Naive thymus-derived CD8-positive, alpha-beta T cell (primary cell): Measurements from ENCODE around the gene VCX. TPM values are rescaled to one million over a fixed set of nuclear protein-coding genes. Genes with fewer than 3 reads are reported as not detected.
"Not testable (repeated sequence)": the region's sequence is repeated elsewhere in the genome, so short reads cannot be mapped to it uniquely, and the experiment has no call there.

Source experiments
- ATAC-seq, 2 donors: fragments of 150-1000 bp; cut with Tn5 transposase in 1 of 2; sonication (Bioruptor Pico), chemical (Tn5 transposase) in 1 of 2; 1 replicate in 1 of 2; 2 replicates in 1 of 2; pipeline ENCODE4 v1.10.0; 2021; ENCODE audit warnings: mild to moderate bottlenecking in 2 of 2, moderate library complexity in 2 of 2
- POLR2A ChIA-PET: fragments of 350-600 bp; sonication (Branson Sonifier 250); formaldehyde crosslinking; loops from one replicate; lab custom pipeline; 2021; ENCODE audit warnings: antibody characterized with exemption; lab: Charles Lee
- DNase-seq, 10 donors: peaks; one replicate each; pipeline versions ENCODE4 v3.0.0 to v3.0.0-alpha.2; 2020 to 2022
- H3K27ac Mint-ChIP-seq, 10 donors: one replicate each; pipeline ENCODE4 v1.8.0; 2020 to 2022; ENCODE audit warnings: mild to moderate bottlenecking in 10 of 10, mixed read lengths in 10 of 10, moderate library complexity in 4 of 10, inconsistent platforms in 1 of 10
- H3K27me3 Mint-ChIP-seq, 5 donors: one replicate each; pipeline ENCODE4 v1.8.0; 2021 to 2022; ENCODE audit warnings: mixed read lengths in 5 of 5
- H3K36me3 Mint-ChIP-seq, 3 donors: one replicate each; pipeline ENCODE4 v1.8.0; 2020 to 2022; ENCODE audit warnings: mixed read lengths in 3 of 3, mild to moderate bottlenecking in 2 of 3, inconsistent platforms in 1 of 3
- H3K4me1 Mint-ChIP-seq, 4 donors: one replicate each; pipeline ENCODE4 v1.8.0; 2021 to 2022; ENCODE audit warnings: mixed read lengths in 4 of 4
- H3K4me3 Mint-ChIP-seq, 10 donors: one replicate each; pipeline ENCODE4 v1.8.0; 2020 to 2022; ENCODE audit warnings: mild to moderate bottlenecking in 10 of 10, mixed read lengths in 10 of 10, moderate library complexity in 6 of 10, inconsistent platforms in 1 of 10
- H3K9me3 Mint-ChIP-seq, 9 donors: one replicate each; pipeline ENCODE4 v1.8.0; 2020 to 2022; ENCODE audit warnings: mixed read lengths in 9 of 9, mild to moderate bottlenecking in 3 of 9, inconsistent platforms in 1 of 9, moderate library complexity in 1 of 9
- polyA plus RNA-seq, 3 donors: library from polyadenylated mRNA; unstranded; fragments of 300-500 nt; fragmentation: Illumina TruSeq; gene quantifications; one replicate each; pipeline ENCODE4 v1.2.3, GENCODE V29; 2021
- total RNA-seq, 8 experiments: library from RNA in 2 of 8; stranded (reverse) in 2 of 8; gene quantifications; one replicate each; pipeline ENCODE4 v1.2.3 and lab custom pipeline; 2021 to 2026

The VCX gene
- total RNA-seq (not detected), polyA plus RNA-seq (not detected), total RNA-seq (lab: John Stamatoyannopoulos, UW) (0 reads per million in 6 experiments)

- H3K4me3 Mint-ChIP-seq, H3K36me3 Mint-ChIP-seq, DNase-seq, H3K9me3 Mint-ChIP-seq, ATAC-seq, POLR2A ChIA-PET, H3K4me1 Mint-ChIP-seq, H3K27me3 Mint-ChIP-seq: not testable (repeated sequence)
- H3K27ac Mint-ChIP-seq = peak within 1 kb of the TSS in 1 of 10 donors; percentile 67
Measured at GRCh38 chrX:7842871-7843270, at the start of gene VCX. Gene VCX, plus strand, starts transcription at chrX:7843171. Its CDS starts 33 bp downstream, at chrX:7843204.

- no peak overlapping the region for H3K4me3 Mint-ChIP-seq
Measured at GRCh38 chrX:7798327-7798726, 44.6 kb upstream of the VCX start.

GRCh38 chrX:7801711-7802110 is 41.3 kb upstream of the VCX start:
- Mint-ChIP-seq H3K9me3 (peaks cover 0 to 12% (median 0%) of the 10 kb centered on the region in 9 donors), H3K4me3 (no peak overlapping the region), H3K27ac (no peak overlapping the region), H3K4me1 (no peaks in the 10 kb centered on the region), H3K36me3 (no peaks in the 10 kb centered on the region), H3K27me3 (peaks cover 0 to 7% (median 0%) of the 10 kb centered on the region in 5 donors)
- POLR2A ChIA-PET = no interaction called here
- ATAC-seq = no peak
- DNase-seq = no peak

More at GRCh38 chrX:7798327-7798726, 44.6 kb upstream of the VCX start:
- POLR2A ChIA-PET = no interaction called here
- DNase-seq (no peak), ATAC-seq (no peak)
- H3K9me3 Mint-ChIP-seq = peaks cover 0 to 12% (median 2%) of the 10 kb centered on the region in 9 donors
- H3K4me1 Mint-ChIP-seq = no peaks in the 10 kb centered on the region
- H3K36me3 Mint-ChIP-seq = no peaks in the 10 kb centered on the region
- H3K27ac Mint-ChIP-seq = no peak overlapping the region
- H3K27me3 Mint-ChIP-seq = peaks cover 0 to 7% (median 0%) of the 10 kb centered on the region in 5 donors

GRCh38 chrX:7815166-7815805 is 27.7 kb upstream of the VCX start:
- Mint-ChIP-seq H3K27me3 (peaks cover 0 to 10% (median 4%) of the 10 kb centered on the region in 5 donors), H3K9me3 (peaks cover 0 to 25% (median 4%) of the 10 kb centered on the region in 9 donors)
- POLR2A ChIA-PET = no interaction called here

GRCh38 chrX:7828594-7828993 is 14.4 kb upstream of the VCX start:
- Mint-ChIP-seq H3K4me1 (no peaks in the 10 kb centered on the region), H3K27me3 (peaks cover 0 to 9% (median 1%) of the 10 kb centered on the region in 5 donors), H3K9me3 (peaks cover 0 to 9% (median 0%) of the 10 kb centered on the region in 9 donors), H3K27ac (no peak overlapping the region), H3K4me3 (no peak overlapping the region), H3K36me3 (no peaks in the 10 kb centered on the region)
- no peak for DNase-seq
- POLR2A ChIA-PET = no interaction called here
- no peak for ATAC-seq

More at GRCh38 chrX:7815166-7815805, 27.7 kb upstream of the VCX start:
- H3K27ac Mint-ChIP-seq = no peak overlapping the region
- ATAC-seq = no peak
- H3K4me1 Mint-ChIP-seq = no peaks in the 10 kb centered on the region
- H3K4me3 Mint-ChIP-seq = no peak overlapping the region
- no peak for DNase-seq
- H3K36me3 Mint-ChIP-seq = peaks cover 0 to 15% (median 0%) of the 10 kb centered on the region in 3 donors

GRCh38 chrX:7841084-7841805 is 1.7 kb upstream of the VCX start:
- POLR2A ChIA-PET = no interaction called here
- Mint-ChIP-seq H3K4me3 (no peak overlapping the region), H3K27ac (no peak overlapping the region), H3K27me3 (peaks cover 0 to 2% (median 0%) of the 10 kb centered on the region in 5 donors), H3K9me3 (peaks cover 0 to 10% (median 0%) of the 10 kb centered on the region in 9 donors), H3K4me1 (no peaks in the 10 kb centered on the region), H3K36me3 (no peaks in the 10 kb centered on the region)
- ATAC-seq = no peak
- DNase-seq = no peak

- H3K36me3 Mint-ChIP-seq = no peaks in the 10 kb centered on the region
- H3K27ac Mint-ChIP-seq = no peak overlapping the region
- ATAC-seq (no peak), DNase-seq (no peak)
- H3K9me3 Mint-ChIP-seq = peaks cover 0 to 2% (median 0%) of the 10 kb centered on the region in 9 donors
- peaks cover 0 to 24% (median 4%) of the 10 kb centered on the region in 5 donors for H3K27me3 Mint-ChIP-seq
- H3K4me3 Mint-ChIP-seq = no peak overlapping the region
- no peaks in the 10 kb centered on the region for H3K4me1 Mint-ChIP-seq
- POLR2A ChIA-PET = no interaction called here
Measured at GRCh38 chrX:7852166-7852565, 9.2 kb downstream of the VCX start.

GRCh38 chrX:7872042-7872441 is 29.1 kb downstream of the VCX start:
- Mint-ChIP-seq H3K4me3 (no peak overlapping the region), H3K36me3 (no peaks in the 10 kb centered on the region), H3K27ac (no peak overlapping the region), H3K9me3 (peaks cover 0 to 4% (median 0%) of the 10 kb centered on the region in 9 donors), H3K4me1 (no peaks in the 10 kb centered on the region), H3K27me3 (no peaks in the 10 kb centered on the region)
- no peak for ATAC-seq
- POLR2A ChIA-PET = no interaction called here
- no peak for DNase-seq

GRCh38 chrX:7876957-7877356 is 34.0 kb downstream of the VCX start:
- no peak for DNase-seq
- Mint-ChIP-seq H3K9me3 (no peaks in the 10 kb centered on the region), H3K4me1 (no peaks in the 10 kb centered on the region), H3K27me3 (no peaks in the 10 kb centered on the region), H3K4me3 (no peak overlapping the region), H3K36me3 (no peaks in the 10 kb centered on the region), H3K27ac (no peak overlapping the region)
- POLR2A ChIA-PET = no interaction called here
- no peak for ATAC-seq

GRCh38 chrX:7889135-7889534 is 46.2 kb downstream of the VCX start:
- no peak for ATAC-seq
- H3K4me1 Mint-ChIP-seq = no peaks in the 10 kb centered on the region

GRCh38 chrX:7889680-7890079 is 46.7 kb downstream of the VCX start:
- no peak overlapping the region for H3K4me3 Mint-ChIP-seq
- no peaks in the 10 kb centered on the region for H3K4me1 Mint-ChIP-seq
- H3K36me3 Mint-ChIP-seq = peaks cover 0 to 14% (median 2%) of the 10 kb centered on the region in 3 donors
- no peak for DNase-seq
- POLR2A ChIA-PET = no interaction called here
- H3K27me3 Mint-ChIP-seq = peaks cover 0 to 15% (median 2%) of the 10 kb centered on the region in 5 donors
- no peak overlapping the region for H3K27ac Mint-ChIP-seq
- peaks cover 0 to 2% (median 0%) of the 10 kb centered on the region in 9 donors for H3K9me3 Mint-ChIP-seq
- ATAC-seq = no peak

More at GRCh38 chrX:7889135-7889534, 46.2 kb downstream of the VCX start:
- Mint-ChIP-seq H3K27me3 (peaks cover 0 to 15% (median 2%) of the 10 kb centered on the region in 5 donors), H3K36me3 (peaks cover 0 to 14% (median 2%) of the 10 kb centered on the region in 3 donors), H3K27ac (no peak overlapping the region), H3K9me3 (peaks cover 0 to 2% (median 0%) of the 10 kb centered on the region in 9 donors), H3K4me3 (no peak overlapping the region)
- DNase-seq = no peak
- POLR2A ChIA-PET = no interaction called here

- Mint-ChIP-seq H3K27me3 (peaks cover 0 to 7% (median 1%) of the 10 kb centered on the region in 5 donors), H3K27ac (no peak overlapping the region), H3K4me3 (no peak overlapping the region), H3K36me3 (peaks cover 0 to 5% (median 4%) of the 10 kb centered on the region in 3 donors), H3K9me3 (peaks cover 0 to 2% (median 0%) of the 10 kb centered on the region in 9 donors), H3K4me1 (no peaks in the 10 kb centered on the region)
- DNase-seq (no peak), ATAC-seq (no peak)
- POLR2A ChIA-PET = no interaction called here
Measured at GRCh38 chrX:7891928-7892327, 49.0 kb downstream of the VCX start.
